ENCODE results near the gene CSF1. TPM values are rescaled to one million over a fixed set of nuclear protein-coding genes. Genes with fewer than 3 reads are reported as not detected.

Gene CSF1
- total RNA-seq, 2 donors from 2014 or later = 18.4 to 31.5 TPM

GRCh38 chr1:109922326-109922725 is 11.7 kb downstream of the CSF1 start:
- intact Hi-C loops (cut with DNase I) = no loop called here
- peaks cover 5 to 15% of the 10 kb centered on the region in 2 donors for H3K36me3 ChIP-seq

DNA sequence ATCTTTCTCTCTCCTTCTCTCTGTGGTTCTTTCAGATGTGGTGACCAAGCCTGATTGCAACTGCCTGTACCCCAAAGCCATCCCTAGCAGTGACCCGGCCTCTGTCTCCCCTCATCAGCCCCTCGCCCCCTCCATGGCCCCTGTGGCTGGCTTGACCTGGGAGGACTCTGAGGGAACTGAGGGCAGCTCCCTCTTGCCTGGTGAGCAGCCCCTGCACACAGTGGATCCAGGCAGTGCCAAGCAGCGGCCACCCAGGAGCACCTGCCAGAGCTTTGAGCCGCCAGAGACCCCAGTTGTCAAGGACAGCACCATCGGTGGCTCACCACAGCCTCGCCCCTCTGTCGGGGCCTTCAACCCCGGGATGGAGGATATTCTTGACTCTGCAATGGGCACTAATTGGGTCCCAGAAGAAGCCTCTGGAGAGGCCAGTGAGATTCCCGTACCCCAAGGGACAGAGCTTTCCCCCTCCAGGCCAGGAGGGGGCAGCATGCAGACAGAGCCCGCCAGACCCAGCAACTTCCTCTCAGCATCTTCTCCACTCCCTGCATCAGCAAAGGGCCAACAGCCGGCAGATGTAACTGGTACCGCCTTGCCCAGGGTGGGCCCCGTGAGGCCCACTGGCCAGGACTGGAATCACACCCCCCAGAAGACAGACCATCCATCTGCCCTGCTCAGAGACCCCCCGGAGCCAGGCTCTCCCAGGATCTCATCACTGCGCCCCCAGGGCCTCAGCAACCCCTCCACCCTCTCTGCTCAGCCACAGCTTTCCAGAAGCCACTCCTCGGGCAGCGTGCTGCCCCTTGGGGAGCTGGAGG is 12.7 kb downstream of the CSF1 start:
- peaks cover 0 to 11% of the 10 kb centered on the region in 2 donors for H3K36me3 ChIP-seq
- no peaks in the 10 kb centered on the region for H3K4me1 ChIP-seq (replicated peaks)
- no peak for TF ChIP-seq POLR2AphosphoS5 (IDR thresholded peaks at IDR 0.05)
- no peak for TF ChIP-seq POLR2A (IDR thresholded peaks at IDR 0.05)
- TF ChIP-seq, protein P1, sequence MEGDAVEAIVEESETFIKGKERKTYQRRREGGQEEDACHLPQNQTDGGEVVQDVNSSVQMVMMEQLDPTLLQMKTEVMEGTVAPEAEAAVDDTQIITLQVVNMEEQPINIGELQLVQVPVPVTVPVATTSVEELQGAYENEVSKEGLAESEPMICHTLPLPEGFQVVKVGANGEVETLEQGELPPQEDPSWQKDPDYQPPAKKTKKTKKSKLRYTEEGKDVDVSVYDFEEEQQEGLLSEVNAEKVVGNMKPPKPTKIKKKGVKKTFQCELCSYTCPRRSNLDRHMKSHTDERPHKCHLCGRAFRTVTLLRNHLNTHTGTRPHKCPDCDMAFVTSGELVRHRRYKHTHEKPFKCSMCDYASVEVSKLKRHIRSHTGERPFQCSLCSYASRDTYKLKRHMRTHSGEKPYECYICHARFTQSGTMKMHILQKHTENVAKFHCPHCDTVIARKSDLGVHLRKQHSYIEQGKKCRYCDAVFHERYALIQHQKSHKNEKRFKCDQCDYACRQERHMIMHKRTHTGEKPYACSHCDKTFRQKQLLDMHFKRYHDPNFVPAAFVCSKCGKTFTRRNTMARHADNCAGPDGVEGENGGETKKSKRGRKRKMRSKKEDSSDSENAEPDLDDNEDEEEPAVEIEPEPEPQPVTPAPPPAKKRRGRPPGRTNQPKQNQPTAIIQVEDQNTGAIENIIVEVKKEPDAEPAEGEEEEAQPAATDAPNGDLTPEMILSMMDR (IDR thresholded peaks at IDR 0.05) = peak in 2 of 4 experiments; percentile 22 to 35
- DNase-seq (ENCODE audit: low spot score) = no peak
- intact Hi-C loops (cut with DNase I) = no loop called here
- H3K27me3 ChIP-seq (replicated peaks; ENCODE audit: insufficient read depth) = no peaks in the 10 kb centered on the region
- H3K27ac ChIP-seq = no peak overlapping the region
- 87% methylated on average over 13 of the region's 17 CpGs for WGBS
- H3K4me3 ChIP-seq = no peak overlapping the region
- no peaks in the 10 kb centered on the region for H3K9me3 ChIP-seq

More at GRCh38 chr1:109922326-109922725, 11.7 kb downstream of the CSF1 start:
- TF ChIP-seq POLR2A (IDR thresholded peaks at IDR 0.05) (no peak), POLR2AphosphoS5 (IDR thresholded peaks at IDR 0.05) (no peak)
- TF ChIP-seq, protein P1 (IDR thresholded peaks at IDR 0.05) = no peak
- Histone ChIP-seq H3K27me3 (replicated peaks; ENCODE audit: insufficient read depth) (no peaks in the 10 kb centered on the region), H3K4me3 (no peak overlapping the region), H3K4me1 (replicated peaks) (no peaks in the 10 kb centered on the region), H3K9me3 (no peaks in the 10 kb centered on the region), H3K27ac (no peak overlapping the region)
- 79% methylated on average over 8 of the region's 8 CpGs for WGBS
- no peak for DNase-seq (ENCODE audit: low spot score)

GRCh38 chr1:109923946-109924275 is 13.3 kb downstream of the CSF1 start:
- Histone ChIP-seq H3K4me1 (replicated peaks) (no peaks in the 10 kb centered on the region), H3K4me3 (no peak overlapping the region), H3K27ac (no peak overlapping the region), H3K27me3 (replicated peaks; ENCODE audit: insufficient read depth) (no peaks in the 10 kb centered on the region), H3K36me3 (peaks cover 0 to 11% of the 10 kb centered on the region in 2 donors), H3K9me3 (no peaks in the 10 kb centered on the region)
- 81% methylated on average over 12 of the region's 12 CpGs for WGBS
- no peak for TF ChIP-seq POLR2AphosphoS5 (IDR thresholded peaks at IDR 0.05)
- intact Hi-C loops (cut with DNase I) = no loop called here
- DNase-seq (ENCODE audit: low spot score) = no peak

DNA sequence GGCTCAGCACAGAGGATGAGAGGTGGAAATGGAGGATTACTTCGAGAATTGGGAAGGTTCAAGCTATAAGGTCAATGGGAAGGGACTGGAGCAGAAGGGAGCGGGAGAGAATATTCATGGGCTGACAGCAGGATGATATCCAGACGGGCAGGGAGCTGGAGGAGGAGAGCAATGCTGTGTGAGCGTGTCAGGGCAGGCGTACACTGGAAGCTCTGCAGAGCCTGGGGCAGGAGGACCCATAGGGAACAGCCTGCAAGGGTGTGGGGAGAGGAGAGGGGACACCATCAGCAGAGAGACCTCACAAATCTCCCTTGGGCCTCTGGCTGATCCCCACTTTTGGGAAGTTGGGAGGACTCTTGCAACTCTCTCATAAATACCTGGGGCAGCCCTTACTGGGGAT is 13.7 kb downstream of the CSF1 start:
- TF ChIP-seq POLR2A (IDR thresholded peaks at IDR 0.05) = no peak
- TF ChIP-seq, protein P1 (IDR thresholded peaks at IDR 0.05) = no peak
- TF ChIP-seq POLR2AphosphoS5 (IDR thresholded peaks at IDR 0.05) = no peak
- Histone ChIP-seq H3K36me3 (peaks cover 0 to 11% of the 10 kb centered on the region in 2 donors), H3K27me3 (replicated peaks; ENCODE audit: insufficient read depth) (no peaks in the 10 kb centered on the region), H3K27ac (no peak overlapping the region), H3K9me3 (no peaks in the 10 kb centered on the region), H3K4me3 (no peak overlapping the region), H3K4me1 (replicated peaks) (no peaks in the 10 kb centered on the region)
- DNase-seq (ENCODE audit: low spot score) = no peak
- intact Hi-C loops (cut with DNase I) = no loop called here
- WGBS = 54% methylated on average over 5 of the region's 5 CpGs

GRCh38 chr1:109925159-109925990 is 14.7 kb downstream of the CSF1 start:
- Histone ChIP-seq H3K27me3 (replicated peaks; ENCODE audit: insufficient read depth) (no peaks in the 10 kb centered on the region), H3K4me3 (no peak overlapping the region), H3K9me3 (no peaks in the 10 kb centered on the region), H3K4me1 (replicated peaks) (no peaks in the 10 kb centered on the region), H3K27ac (no peak overlapping the region), H3K36me3 (peaks cover 0 to 11% of the 10 kb centered on the region in 2 donors)
- TF ChIP-seq, protein P1 (IDR thresholded peaks at IDR 0.05) = no peak
- TF ChIP-seq POLR2AphosphoS5 (IDR thresholded peaks at IDR 0.05) (no peak), POLR2A (IDR thresholded peaks at IDR 0.05) (no peak)
- intact Hi-C loops (cut with DNase I) = loop anchor here (5.0 kb wide), 1 partner anchor 57 kb away; the partner anchor contains the start of gene AHCYL1
- DNase-seq (ENCODE audit: low spot score) = no peak
- WGBS = 88% methylated on average over 8 of the region's 8 CpGs

Data from prostate gland (tissue), 2 donors.